Medulla oblongata (tissue), 1 donor: ENCODE results near the gene PPP1R13L.

Experiments
- DNase-seq: peaks from one replicate; pipeline ENCODE4 v3.0.0-alpha.2; 2015; ENCODE audit errors: extremely low spot score

Gene PPP1R13L

DNA sequence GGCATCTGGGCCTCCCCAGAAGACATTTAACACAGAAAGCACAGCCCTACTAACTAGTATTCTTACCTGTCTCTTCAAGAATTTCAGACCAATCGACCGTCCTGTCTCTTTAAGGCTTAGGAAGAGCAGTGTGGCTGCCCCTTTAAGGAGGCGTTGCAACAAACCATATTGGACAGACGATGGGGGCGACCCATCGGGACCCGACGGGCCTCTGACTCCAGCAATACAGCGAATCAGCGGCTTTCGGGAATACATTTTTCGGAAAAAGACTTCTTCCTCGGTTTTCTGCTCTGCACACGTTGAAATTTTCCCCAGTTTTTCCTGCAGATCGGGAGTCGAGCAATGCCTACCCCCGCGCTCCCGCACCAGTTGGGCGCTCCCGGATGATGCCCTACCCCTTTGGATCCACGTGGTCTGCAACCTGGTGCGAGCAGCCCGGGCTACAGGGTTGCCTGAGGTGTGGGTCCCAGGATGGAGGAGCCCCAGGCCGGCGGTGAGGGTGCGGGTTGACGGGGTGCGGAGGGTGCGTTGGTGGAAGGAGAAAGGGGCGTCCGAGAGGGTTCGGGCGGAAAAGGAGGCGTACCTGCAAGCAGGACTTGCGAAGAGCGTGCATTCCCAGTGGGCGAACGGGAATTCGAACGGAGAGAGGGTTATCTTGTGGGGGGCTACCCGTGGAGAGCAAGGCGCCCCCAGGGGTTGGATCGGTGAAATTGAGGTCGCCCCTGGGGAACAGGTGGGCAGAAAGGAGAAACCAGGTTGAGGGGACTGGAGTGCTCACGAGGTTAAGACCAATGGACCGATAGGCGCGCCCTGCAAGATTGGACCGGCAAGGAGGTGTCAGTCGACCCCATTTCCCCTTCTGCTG lies 1.6 kb upstream of the PPP1R13L start, which contains the start of gene POLR1G:
Gene POLR1G (plus strand): TSS at position 419 of the 865 bp plus-strand sequence. CDS start 53 bp downstream, at position 472.
- peak; percentile 94 for DNase-seq

DNA sequence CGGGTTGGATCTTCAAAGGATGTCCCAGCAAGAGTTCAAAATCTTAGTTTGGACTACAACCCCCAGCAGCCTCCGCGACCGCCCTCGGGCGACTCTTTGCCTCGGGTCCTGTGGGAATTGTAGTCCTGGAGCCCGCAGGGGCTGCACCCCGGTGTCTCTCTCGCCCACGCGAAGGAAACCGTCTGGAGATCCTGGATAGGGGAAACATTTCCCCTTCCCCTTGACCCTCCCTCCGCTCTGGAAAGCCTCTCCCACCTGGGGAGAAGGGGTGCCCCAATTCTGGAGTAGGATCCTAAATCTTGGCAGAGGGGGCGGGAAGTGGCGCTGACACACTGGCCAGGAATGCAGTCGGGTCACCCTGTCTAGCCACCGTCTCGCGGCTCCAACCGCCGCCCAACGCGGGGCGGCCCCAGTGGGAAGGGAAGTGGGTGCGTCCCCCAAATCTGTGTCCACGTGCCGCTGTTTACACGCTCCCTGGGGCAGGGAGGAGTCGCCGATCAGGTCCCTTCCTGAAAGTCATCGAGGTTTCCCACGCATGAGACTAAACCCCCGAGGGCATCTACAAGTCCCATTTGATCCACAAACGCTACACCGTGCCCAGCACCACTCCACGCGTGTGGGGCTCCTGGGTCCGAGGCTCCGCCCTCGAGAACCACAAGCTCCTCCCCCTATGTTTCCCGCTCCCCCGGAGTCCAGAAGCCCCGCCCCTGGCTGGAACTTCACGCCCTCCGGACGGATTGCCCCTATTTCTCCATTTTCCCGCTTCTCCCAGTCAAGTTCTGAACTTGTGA lies 761 bp upstream of the PPP1R13L start:
- DNase-seq, result peak; percentile 90

GRCh38 chr19:45403781-45404556 lies 900 bp downstream of the PPP1R13L start:
- no peak for DNase-seq

DNA sequence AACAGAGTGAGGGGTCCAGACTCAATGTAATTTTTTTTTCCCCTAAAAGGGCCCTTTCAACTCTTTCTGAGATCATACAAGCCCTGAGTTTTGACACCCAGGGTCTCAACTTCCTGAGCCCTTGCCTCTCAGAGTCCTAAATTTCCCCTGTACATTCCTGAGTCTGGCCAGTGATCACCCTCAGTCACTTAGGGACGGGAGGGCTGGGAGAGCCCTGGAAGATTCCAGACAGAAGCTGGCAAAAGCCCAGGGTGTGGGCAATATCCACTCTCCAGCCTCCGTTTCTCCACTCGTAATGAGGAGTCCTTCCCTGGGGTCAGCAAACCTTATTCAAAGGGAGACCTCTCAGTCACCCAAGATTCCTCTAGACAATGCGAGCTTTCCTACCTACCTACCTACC lies 1.6 kb downstream of the PPP1R13L start:
- DNase-seq, result no peak

- no peak for DNase-seq
Observed at GRCh38 chr19:45402298-45403061, 2.4 kb downstream of the PPP1R13L start.

DNA sequence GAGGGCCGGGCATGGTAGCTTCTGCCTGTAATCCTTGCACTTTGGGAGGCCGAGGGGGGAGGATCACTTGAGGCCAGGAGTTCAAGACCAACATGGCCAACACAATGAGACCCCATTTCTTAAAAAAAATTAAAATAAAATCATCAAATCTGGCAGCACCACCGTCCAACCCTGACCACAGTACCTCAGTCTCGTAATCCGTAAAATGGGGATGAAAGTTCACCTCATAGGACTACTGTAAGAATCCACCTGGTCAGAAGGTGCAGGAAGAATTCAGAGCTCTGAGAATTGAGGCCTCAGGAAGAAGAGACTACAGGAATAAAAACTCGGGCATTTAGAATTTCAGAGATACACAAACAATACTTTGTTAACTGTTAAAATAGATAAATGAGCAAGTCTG lies 3.1 kb downstream of the PPP1R13L start:
- no peak for DNase-seq

- DNase-seq, result no peak
Observed at GRCh38 chr19:45400192-45400591, 4.7 kb downstream of the PPP1R13L start.

DNA sequence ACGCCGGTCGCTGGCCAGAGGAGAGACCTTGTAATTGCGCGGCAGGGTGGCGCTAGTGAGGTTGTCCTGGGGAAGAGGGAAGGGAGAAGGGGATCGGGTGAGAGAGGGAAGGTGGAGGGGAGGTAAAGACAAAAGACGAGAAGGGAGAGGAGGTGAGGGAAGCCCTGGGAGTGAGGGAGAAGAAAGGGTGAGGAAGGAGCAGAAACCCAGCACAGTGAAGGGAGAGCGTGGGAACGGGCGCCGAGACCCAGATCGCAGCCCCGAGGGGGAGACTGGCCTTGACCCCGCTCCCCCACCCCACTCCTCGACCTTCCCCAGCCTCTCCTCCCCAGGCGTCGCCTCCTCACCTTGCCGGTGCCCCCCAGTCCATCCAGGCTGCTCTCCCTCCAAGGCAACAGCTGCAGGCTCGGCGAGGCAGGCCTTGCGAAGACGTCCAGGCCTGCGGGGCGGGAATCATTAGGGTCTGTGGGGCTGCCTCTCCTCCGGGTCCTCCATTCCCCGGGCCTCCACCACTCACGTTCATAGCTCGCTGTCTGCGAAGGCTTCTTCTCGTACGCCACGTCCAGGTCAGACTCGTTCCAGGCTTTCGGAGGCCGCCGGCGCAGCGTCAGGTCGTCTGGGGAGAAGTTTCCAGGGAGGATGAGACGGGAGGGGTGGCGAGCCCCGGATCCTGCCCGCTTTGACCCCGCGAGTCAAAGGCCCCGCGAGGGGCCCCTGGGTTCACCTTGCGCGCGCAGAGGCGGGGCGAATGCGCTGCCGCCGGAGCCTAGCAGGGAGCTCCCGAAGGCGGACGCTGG lies 8.8 kb downstream of the PPP1R13L start:
- no peak for DNase-seq

- no peak for DNase-seq
Observed at GRCh38 chr19:45391871-45392665, 12.8 kb downstream of the PPP1R13L start.

- DNase-seq, result no peak
Observed at GRCh38 chr19:45391346-45391745, 13.5 kb downstream of the PPP1R13L start.

GRCh38 chr19:45385392-45386221 lies 19.3 kb downstream of the PPP1R13L start:
- no peak for DNase-seq

GRCh38 chr19:45382426-45382825 lies 22.4 kb downstream of the PPP1R13L start:
- DNase-seq, result no peak

- DNase-seq, result no peak
Observed at GRCh38 chr19:45380107-45380506, 24.8 kb downstream of the PPP1R13L start.

DNA sequence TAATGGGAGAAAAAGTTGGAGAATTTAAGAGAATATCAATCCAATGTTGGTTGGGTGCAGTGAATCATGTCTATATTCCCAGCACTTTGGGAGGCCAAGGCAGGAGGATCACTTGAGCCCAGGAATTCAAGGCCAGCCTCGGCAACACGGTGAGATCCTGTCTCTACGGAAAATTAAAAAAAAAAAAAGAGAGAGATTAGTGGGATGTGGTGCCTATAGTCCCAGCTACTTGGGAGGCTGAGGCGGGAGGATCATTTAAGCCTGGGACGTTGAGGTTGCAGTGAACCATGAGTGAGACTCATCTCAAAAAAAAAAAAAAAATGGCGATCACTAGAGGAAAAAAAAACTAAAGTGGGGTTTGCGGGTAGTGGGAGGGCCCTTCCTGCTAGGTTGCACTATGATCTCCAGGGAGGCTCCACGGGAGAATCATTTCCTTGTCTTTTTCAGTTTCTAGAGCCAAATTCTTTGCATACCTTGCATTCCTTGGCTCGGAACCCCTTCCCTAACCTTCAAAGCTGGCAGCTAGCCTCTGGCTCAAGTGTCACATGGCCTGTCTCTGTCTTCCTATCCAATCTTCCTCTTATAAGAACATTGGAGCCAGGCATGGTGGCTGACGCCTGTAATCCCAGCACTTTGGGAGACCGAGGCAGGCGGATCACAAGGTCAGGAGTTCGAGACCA lies 28.7 kb downstream of the PPP1R13L start:
- no peak for DNase-seq

DNA sequence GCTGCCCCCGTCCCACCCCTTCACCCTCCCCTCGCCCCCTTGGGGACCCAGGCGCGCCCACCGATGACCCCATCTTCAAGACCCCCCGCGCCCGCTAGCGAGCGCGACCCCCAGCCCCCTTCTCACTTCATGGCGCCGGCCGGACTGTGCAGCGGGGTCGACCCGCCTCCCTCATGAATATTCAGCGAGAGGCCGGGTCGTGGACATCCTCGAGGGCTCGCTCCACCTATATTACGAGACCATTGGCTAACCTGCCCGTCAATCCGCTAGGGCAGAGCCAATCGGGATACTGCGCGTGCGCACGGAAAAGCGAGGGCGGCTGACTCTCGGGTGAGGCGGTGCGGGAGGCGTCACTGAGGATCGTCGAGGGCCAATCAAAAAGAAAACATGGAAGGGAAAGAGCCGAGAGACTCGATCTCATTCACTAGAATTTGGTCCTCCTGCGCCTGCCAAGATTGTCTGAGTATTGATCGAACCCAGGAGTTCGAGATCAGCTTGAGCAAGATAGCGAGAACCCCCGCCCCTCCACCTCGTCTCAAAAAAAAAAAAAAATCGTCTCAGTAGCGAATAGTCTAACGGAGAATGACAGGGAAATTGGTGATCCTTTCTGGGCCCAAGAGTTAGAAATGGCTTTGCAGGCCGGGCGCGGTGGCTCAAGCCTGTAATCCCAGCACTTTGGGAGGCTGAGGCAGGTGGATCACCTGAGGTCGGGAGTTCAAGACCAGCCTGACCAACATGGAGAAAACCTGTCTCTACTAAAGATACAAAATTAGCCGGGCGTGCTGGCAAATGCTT lies 34.3 kb downstream of the PPP1R13L start, which contains the start of gene ERCC2:
Gene ERCC2 (minus strand): TSS at position 164 of the 795 bp plus-strand sequence. CDS start 33 bp downstream, at position 131.
- DNase-seq, result peak; percentile 99

- DNase-seq, result no peak
Observed at GRCh38 chr19:45368737-45369340, 36.0 kb downstream of the PPP1R13L start.

- DNase-seq, result no peak
Observed at GRCh38 chr19:45368127-45368526, 36.7 kb downstream of the PPP1R13L start.
